GM12878 (cell line): Measurements from ENCODE around the gene MYH7. TPM values are rescaled to one million over a fixed set of nuclear protein-coding genes. Genes with fewer than 3 reads are reported as not detected.

Source experiments
- ATAC-seq: fragments of 200-7000 bp; cut with Tn5 transposase; 3 replicates; pipeline ENCODE4 v1.9.1; 2020; ENCODE audit warnings: mild to moderate bottlenecking, moderate library complexity
- BruUV-seq: library from RNA; stranded (reverse); fragments of 400-500 nt; replicated peaks from 2 replicates; lab custom pipeline; 2021; lab: Mats Ljungman, UMichigan
- CTCF ChIA-PET: fragments of 300-600 bp; sonication (Branson Sonifier 250); formaldehyde crosslinking; extraction: SDS; loops from one replicate; lab custom pipeline; 2021; ENCODE audit warnings: inconsistent platforms; lab: Yijun Ruan, JAX
- POLR2A ChIA-PET: fragments of 350-600 bp; formaldehyde crosslinking; extraction: SDS; loops from one replicate; lab custom pipeline; 2021; ENCODE audit warnings: inconsistent platforms; lab: Charles Lee
- RAD21 ChIA-PET: fragments of 300-600 bp; sonication (Branson Sonifier 250); formaldehyde crosslinking; loops from one replicate; lab custom pipeline; 2023; ENCODE audit warnings: antibody characterized with exemption; ENCODE audit not compliant: unreplicated experiment; lab: Charles Lee
- SMC1A ChIA-PET: fragments of 300-600 bp; sonication (Branson Sonifier 250); formaldehyde crosslinking; loops from one replicate; lab custom pipeline; 2023; ENCODE audit not compliant: unreplicated experiment, uncharacterized antibody; lab: Charles Lee
- DNase-seq: peaks from one replicate; pipeline ENCODE4 v3.0.0-alpha.2; 2011; ENCODE audit warnings: low read depth, low spot score
- FAIRE-seq: peaks from 3 replicates; lab custom pipeline; 2011; peaks lifted over from hg19 to GRCh38; lab: Jason Lieb, UNC
- H2AFZ ChIP-seq: 2 replicates; pipeline ENCODE4 v1.6.0; 2011; ENCODE audit warnings: low read depth, low read length, control low read depth; ENCODE audit not compliant: control insufficient read depth
- H3K27ac ChIP-seq: 2 replicates; pipeline ENCODE4 v1.5.1; 2011; ENCODE audit warnings: control low read depth; ENCODE audit not compliant: control insufficient read depth, insufficient read depth
- H3K27me3 ChIP-seq, 2 experiments: replicated peaks in 1 of 2; 2 replicates each; pipeline versions ENCODE4 v1.6.0 to v1.6.1; 2011; ENCODE audit warnings: low read length in 1 of 2; ENCODE audit not compliant: control insufficient read depth in 2 of 2, insufficient read depth in 2 of 2
- H3K36me3 ChIP-seq, 2 experiments: 2 replicates each; pipeline ENCODE4 v1.5.1; 2011; ENCODE audit warnings: low read length in 1 of 2; ENCODE audit not compliant: control insufficient read depth in 2 of 2, insufficient read depth in 2 of 2
- H3K4me1 ChIP-seq: 2 replicates; pipeline ENCODE4 v1.6.1; 2011; ENCODE audit warnings: mild to moderate bottlenecking, low read length, moderate library complexity, mixed read lengths; ENCODE audit not compliant: control insufficient read depth, insufficient read depth
- H3K4me2 ChIP-seq: 2 replicates; pipeline ENCODE4 v1.6.0; 2011; ENCODE audit warnings: control low read depth; ENCODE audit not compliant: control insufficient read depth, insufficient read depth
- H3K4me3 ChIP-seq: fragments of 200-600 bp; sonication (generic); 2 replicates; pipeline ENCODE4 v1.5.1; 2016
- H3K79me2 ChIP-seq: 2 replicates; pipeline ENCODE4 v1.6.0; 2011; ENCODE audit warnings: low read length; ENCODE audit not compliant: control insufficient read depth, insufficient read depth
- H3K9ac ChIP-seq: 2 replicates; pipeline ENCODE4 v1.8.0; 2011; ENCODE audit warnings: low read length, control low read depth, mixed read lengths; ENCODE audit not compliant: control insufficient read depth, insufficient read depth
- H3K9me3 ChIP-seq: replicated peaks from 3 replicates; pipeline ENCODE4 v1.5.1; 2011; ENCODE audit warnings: mild to moderate bottlenecking, low read length; ENCODE audit not compliant: control insufficient read depth, insufficient read depth
- H4K20me1 ChIP-seq: 2 replicates; pipeline ENCODE4 v1.6.0; 2011; ENCODE audit not compliant: control insufficient read depth, insufficient read depth
- BRCA1 ChIP-seq: IDR thresholded peaks from 2 replicates; pipeline ENCODE4 v1.6.1; 2011; ENCODE audit warnings: low read depth, low read length, improper control_type of control experiment
- CHD1 ChIP-seq: IDR thresholded peaks from 2 replicates; pipeline ENCODE4 v1.6.1; 2012; ENCODE audit warnings: low read depth, low read length, improper control_type of control experiment
- CHD2 ChIP-seq: IDR thresholded peaks from 2 replicates; pipeline ENCODE4 v1.6.1; 2011; ENCODE audit warnings: low read depth, low read length, improper control_type of control experiment, borderline replicate concordance
- CREM ChIP-seq: IDR thresholded peaks from 2 replicates; pipeline ENCODE4 v1.6.1; 2014; ENCODE audit warnings: antibody characterized with exemption, low read depth
- EGR1 ChIP-seq, 2 experiments: IDR thresholded peaks; 1 replicate in 1 of 2; 2 replicates in 1 of 2; pipeline ENCODE4 v1.6.1; 2011 to 2012; ENCODE audit warnings: low read depth in 2 of 2, low read length in 2 of 2, borderline replicate concordance in 1 of 2, mild to moderate bottlenecking in 1 of 2, moderate library complexity in 1 of 2
- ETV6 ChIP-seq, 2 experiments: fragments of 450-650 bp in 1 of 2; IDR thresholded peaks in 1 of 2; conservative IDR thresholded peaks in 1 of 2; 2 replicates each; pipeline ENCODE4 v1.6.1; 2014; ENCODE audit warnings: antibody characterized with exemption in 1 of 2, borderline replicate concordance in 1 of 2, low read depth in 1 of 2, mild to moderate bottlenecking in 1 of 2, moderate library complexity in 1 of 2
- FOXK2 ChIP-seq: fragments of 450-650 bp; IDR thresholded peaks from 2 replicates; pipeline ENCODE4 v1.6.1; 2017; ENCODE audit warnings: mild to moderate bottlenecking, moderate library complexity
- GABPA ChIP-seq: IDR thresholded peaks from 2 replicates; pipeline ENCODE4 v1.6.1; 2014; ENCODE audit warnings: antibody characterized with exemption, low read depth, mild to moderate bottlenecking, inconsistent platforms
- HCFC1 ChIP-seq: fragments of 150-350 bp; IDR thresholded peaks from 2 replicates; pipeline ENCODE4 v1.6.1; 2014; ENCODE audit warnings: low read length
- MTA3 ChIP-seq: IDR thresholded peaks from 2 replicates; pipeline ENCODE4 v1.6.1; 2012; ENCODE audit warnings: low read length, inconsistent platforms, borderline replicate concordance
- NFYB ChIP-seq: IDR thresholded peaks from 2 replicates; pipeline ENCODE4 v1.6.1; 2011; ENCODE audit warnings: low read depth, mild to moderate bottlenecking, low read length, improper control_type of control experiment, moderate library complexity; ENCODE audit not compliant: insufficient read depth
- PAX8 ChIP-seq: fragments of 450-650 bp; IDR thresholded peaks from 2 replicates; pipeline ENCODE4 v1.6.1; 2017; ENCODE audit warnings: mild to moderate bottlenecking, moderate library complexity
- POLR2A ChIP-seq: IDR thresholded peaks from 2 replicates; pipeline ENCODE4 v1.6.1; 2011; ENCODE audit warnings: low read depth, mild to moderate bottlenecking, low read length
- RELA ChIP-seq: fragments of 450-650 bp; IDR thresholded peaks from 2 replicates; pipeline ENCODE4 v1.8.0; 2014; ENCODE audit warnings: borderline replicate concordance; ENCODE audit not compliant: partially characterized antibody
- RFX5 ChIP-seq: IDR thresholded peaks from 2 replicates; pipeline ENCODE4 v1.6.1; 2011; ENCODE audit warnings: low read depth, low read length, improper control_type of control experiment
- SMARCA5 ChIP-seq: fragments of 450-650 bp; IDR thresholded peaks from 2 replicates; pipeline ENCODE4 v1.6.1; 2017; ENCODE audit warnings: mild to moderate bottlenecking
- ZBTB40 ChIP-seq: fragments of 450-650 bp; IDR thresholded peaks from 2 replicates; pipeline ENCODE4 v1.6.1; 2016; ENCODE audit warnings: mild to moderate bottlenecking, moderate library complexity, borderline replicate concordance
- ZNF207 ChIP-seq: fragments of 450-650 bp; IDR thresholded peaks from 2 replicates; pipeline ENCODE4 v1.6.1; 2014; ENCODE audit warnings: antibody characterized with exemption, mild to moderate bottlenecking, borderline replicate concordance
- ZNF622 ChIP-seq: fragments of 450-650 bp; IDR thresholded peaks from 2 replicates; pipeline ENCODE4 v1.6.1; 2017; ENCODE audit warnings: mild to moderate bottlenecking, inconsistent platforms
- whole genome bisulfite sequencing: methylation state at CpG from one replicate; pipeline ENCODE4 v1.1.6; 2016; ENCODE audit warnings: low lambda C conversion rate; ENCODE audit not compliant: insufficient replicate concordance, insufficient coverage; ENCODE audit errors: missing lambda C conversion rate; 5-methylcytosine and 5-hydroxymethylcytosine counted together
- in situ Hi-C: fragments of 300-500 bp; cut with MboI; formaldehyde crosslinking; loops from 9 replicates; pipeline ENCODE4 v1.14.3; 2018; ENCODE audit warnings: mixed read lengths
- intact Hi-C: fragments of 100-400 bp; cut with micrococcal nuclease; formaldehyde crosslinking; loops from one replicate; pipeline ENCODE4 v1.14.2; 2022; ENCODE audit not compliant: unreplicated experiment
- polyA plus RNA-seq, 11 experiments: library from polyadenylated mRNA; depleted of rRNA in 4 of 11; unstranded in 6 of 11; stranded (reverse) in 5 of 11; fragments of >200 nt; fragmentation: Nextera tagmentation in 4 of 11; fragmentation: Illumina TruSeq in 1 of 11; extraction: Ambion mirVana in 4 of 11; extraction: Trizol in 1 of 11; gene quantifications; 1 replicate in 1 of 11; 2 replicates in 10 of 11; pipeline versions ENCODE4 v1.2.1 to v1.2.3, GENCODE V29; 2011 to 2016; ENCODE audit warnings: inconsistent platforms in 2 of 11, missing spikeins in 2 of 11, low read depth in 1 of 11
- total RNA-seq, 4 experiments: library from RNA; depleted of rRNA in 3 of 4; stranded (reverse); fragments of >200 nt in 3 of 4; fragmentation: Illumina TruSeq in 1 of 4; extraction: Trizol in 1 of 4; gene quantifications; 2 replicates each; pipeline versions ENCODE4 v1.2.1 to v1.2.3, GENCODE V29; 2013 to 2021

The MYH7 gene
- total and polyA plus RNA-seq, 10 of the 15 experiments (the other 5 are each of a cell fraction or from before 2014, with no cell fraction given), result 0.04 to 0.10 (median 0.05) TPM; not detected in 4

- FAIRE-seq, result no peak
These were observed 50.2 kb downstream of the MYH7 start for GRCh38 chr14:23385244-23385641.

More at GRCh38 chr14:23385244-23385641, 50.2 kb downstream of the MYH7 start:
- intact Hi-C loops, result no loop called here
- in situ Hi-C loops, result no loop called here
- no TSS peak for BruUV-seq
- no peaks in the 10 kb centered on the region for H4K20me1 ChIP-seq
- H3K9ac ChIP-seq, result no peak overlapping the region
- 35% methylated on average over 2 of the region's 2 CpGs for WGBS
- no peaks in the 10 kb centered on the region for H3K9me3 ChIP-seq
- H3K4me1 ChIP-seq, result no peaks in the 10 kb centered on the region
- H2AFZ ChIP-seq, result no peak overlapping the region
- H3K4me3 ChIP-seq, result no peak overlapping the region
- no peak for TF ChIP-seq HCFC1
- TF ChIP-seq FOXK2, result no peak
- no peak for TF ChIP-seq RELA
- no peak for TF ChIP-seq ZBTB40
- no peak for TF ChIP-seq ZNF207
- TF ChIP-seq GABPA, result no peak
- TF ChIP-seq CREM, result no peak
- TF ChIP-seq CHD2, result no peak
- TF ChIP-seq MTA3, result no peak
- no peak for TF ChIP-seq ETV6 (conservative IDR thresholded peaks at IDR 0.05 in 1 of 2, IDR thresholded peaks at IDR 0.05 in 1 of 2; ENCODE audit: borderline replicate concordance in 1 of 2, low read depth in 1 of 2)
- TF ChIP-seq ZNF622, result no peak
- TF ChIP-seq POLR2A, result no peak
- TF ChIP-seq SMARCA5, result no peak
- no peak for TF ChIP-seq NFYB
- TF ChIP-seq BRCA1, result no peak
- no peak for TF ChIP-seq PAX8
- no peak for TF ChIP-seq EGR1 (IDR thresholded peaks at IDR 0.05; ENCODE audit: borderline replicate concordance in 1 of 2, low read depth in 2 of 2, low read length in 2 of 2)
- no peak for TF ChIP-seq RFX5
- TF ChIP-seq CHD1, result no peak
- ChIA-PET RAD21 (no interaction called here), CTCF (interaction anchor here (0.6 kb wide), 1 partner anchor 425 kb away, joined by 4 read pairs; no protein-coding TSS in a partner anchor), POLR2A (no interaction called here), SMC1A (no interaction called here)
- no peak for DNase-seq
- H3K79me2 ChIP-seq, result no peaks in the 10 kb centered on the region
- no peak for ATAC-seq
- H3K27me3 ChIP-seq, result no peaks in the 10 kb centered on the region; a peak in 2 of 4 replicates
- no peak overlapping the region for H3K4me2 ChIP-seq
- H3K27ac ChIP-seq, result no peak overlapping the region
- no peaks in the 10 kb centered on the region for H3K36me3 ChIP-seq
